Stimulated activated CD8-positive, alpha-beta memory T cell treated with anti-CD3 and anti-CD28 coated beads, Interleukin-15, amount 100 ng/mL, for 1 hour (primary cell): ENCODE results near the gene PDGFB.
"Not testable (repeated sequence)": the region's sequence is repeated elsewhere in the genome, so short reads cannot be mapped to it uniquely, and the experiment has no call there.

ENCODE experiments used
- DNase-seq: peaks from one replicate; pipeline ENCODE4 v3.0.0-alpha.2; 2020; ENCODE audit warnings: low read depth

The PDGFB gene

GRCh38 chr22:39226353-39226752, 18.4 kb downstream of the PDGFB start:
- DNase-seq: no peak

GRCh38 chr22:39225591-39225990, 19.2 kb downstream of the PDGFB start:
- DNase-seq: no peak

- no peak for DNase-seq
These were observed 20.2 kb downstream of the PDGFB start for GRCh38 chr22:39224550-39224949.

- no peak for DNase-seq
These were observed 21.6 kb downstream of the PDGFB start for GRCh38 chr22:39223091-39223710.

GRCh38 chr22:39221999-39222686, 22.6 kb downstream of the PDGFB start:
- DNase-seq: no peak

- no peak for DNase-seq
These were observed 23.6 kb downstream of the PDGFB start for GRCh38 chr22:39220890-39221850.

- no peak for DNase-seq
These were observed 24.3 kb downstream of the PDGFB start for GRCh38 chr22:39220450-39220849.

GRCh38 chr22:39219071-39220039, 25.4 kb downstream of the PDGFB start:
- DNase-seq: no peak

GRCh38 chr22:39218432-39218831, 26.4 kb downstream of the PDGFB start:
- DNase-seq: not testable (repeated sequence)

- DNase-seq: no peak
These were observed 28.7 kb downstream of the PDGFB start for GRCh38 chr22:39216143-39216490.

GRCh38 chr22:39215426-39216142, 29.2 kb downstream of the PDGFB start:
- no peak for DNase-seq

GRCh38 chr22:39215070-39215396, 29.7 kb downstream of the PDGFB start:
- DNase-seq: no peak

- DNase-seq: no peak
These were observed 30.3 kb downstream of the PDGFB start for GRCh38 chr22:39214383-39215069.

- DNase-seq: no peak
These were observed 30.8 kb downstream of the PDGFB start for GRCh38 chr22:39214006-39214382.

GRCh38 chr22:39212721-39213376, 31.9 kb downstream of the PDGFB start:
- no peak for DNase-seq

- no peak for DNase-seq
These were observed 35.0 kb downstream of the PDGFB start for GRCh38 chr22:39209756-39210155.

GRCh38 chr22:39208013-39208680, 36.6 kb downstream of the PDGFB start:
- no peak for DNase-seq

- no peak for DNase-seq
These were observed 37.4 kb downstream of the PDGFB start for GRCh38 chr22:39207141-39208012.
